Hepatocyte (in vitro differentiated cells): ENCODE data around the gene YBX3.

ENCODE experiments used
- EZH2 ChIP-seq: fragments of 200-600 bp; sonication (generic); IDR thresholded peaks from 2 replicates; pipeline ENCODE4 v1.6.1; 2016; ENCODE audit warnings: antibody characterized with exemption, mild to moderate bottlenecking, borderline replicate concordance
- TF ChIP-seq, protein P1 (sequence below): fragments of 200-600 bp; sonication (generic); IDR thresholded peaks from 2 replicates; pipeline ENCODE4 v1.5.1; 2016; ENCODE audit warnings: antibody characterized with exemption, mild to moderate bottlenecking; ENCODE audit not compliant: poor library complexity

DNA sequence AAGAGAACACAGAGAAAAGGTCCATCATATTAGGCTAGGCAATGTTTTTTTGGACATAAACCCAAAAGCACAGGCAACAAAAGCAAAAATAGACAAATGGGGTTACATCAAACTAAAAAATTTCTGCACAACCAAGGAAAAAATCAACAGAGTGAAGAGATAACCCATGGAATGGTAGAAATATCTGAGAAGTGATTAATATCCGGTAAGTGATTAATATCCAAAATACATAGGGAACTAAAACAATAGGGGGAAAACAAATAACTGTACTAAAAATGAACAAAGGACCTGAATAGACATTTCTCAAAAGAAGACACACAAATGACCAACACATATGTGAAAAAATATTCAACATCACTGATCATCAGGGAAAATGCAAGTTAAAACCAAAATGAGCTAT is 53.6 kb downstream of the YBX3 start:
- TF ChIP-seq, protein P1, sequence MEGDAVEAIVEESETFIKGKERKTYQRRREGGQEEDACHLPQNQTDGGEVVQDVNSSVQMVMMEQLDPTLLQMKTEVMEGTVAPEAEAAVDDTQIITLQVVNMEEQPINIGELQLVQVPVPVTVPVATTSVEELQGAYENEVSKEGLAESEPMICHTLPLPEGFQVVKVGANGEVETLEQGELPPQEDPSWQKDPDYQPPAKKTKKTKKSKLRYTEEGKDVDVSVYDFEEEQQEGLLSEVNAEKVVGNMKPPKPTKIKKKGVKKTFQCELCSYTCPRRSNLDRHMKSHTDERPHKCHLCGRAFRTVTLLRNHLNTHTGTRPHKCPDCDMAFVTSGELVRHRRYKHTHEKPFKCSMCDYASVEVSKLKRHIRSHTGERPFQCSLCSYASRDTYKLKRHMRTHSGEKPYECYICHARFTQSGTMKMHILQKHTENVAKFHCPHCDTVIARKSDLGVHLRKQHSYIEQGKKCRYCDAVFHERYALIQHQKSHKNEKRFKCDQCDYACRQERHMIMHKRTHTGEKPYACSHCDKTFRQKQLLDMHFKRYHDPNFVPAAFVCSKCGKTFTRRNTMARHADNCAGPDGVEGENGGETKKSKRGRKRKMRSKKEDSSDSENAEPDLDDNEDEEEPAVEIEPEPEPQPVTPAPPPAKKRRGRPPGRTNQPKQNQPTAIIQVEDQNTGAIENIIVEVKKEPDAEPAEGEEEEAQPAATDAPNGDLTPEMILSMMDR = no peak
- no peak for TF ChIP-seq EZH2
